Vagina (tissue), 2 donors: ENCODE data around the gene HPS5.

Experiments used
- POLR2A ChIP-seq, 2 donors: fragments of 450-650 bp; IDR thresholded peaks; one replicate each; pipeline ENCODE4 v1.6.1; 2017; ENCODE audit warnings: antibody characterized with exemption in 2 of 2, mild to moderate bottlenecking in 2 of 2, moderate library complexity in 2 of 2
- POLR2AphosphoS5 ChIP-seq, 2 donors: sonication (generic); formaldehyde crosslinking; IDR thresholded peaks; one replicate each; pipeline ENCODE4 v1.9.0; 2017; ENCODE audit warnings: antibody characterized with exemption in 2 of 2, mild to moderate bottlenecking in 2 of 2, low read depth in 1 of 2; ENCODE audit not compliant: insufficient read depth in 1 of 2

- TF ChIP-seq POLR2A (IDR thresholded peaks at IDR 0.05), result no peak
- TF ChIP-seq POLR2AphosphoS5 (IDR thresholded peaks at IDR 0.05; ENCODE audit: insufficient read depth in 1 of 2, low read depth in 1 of 2), result no peak
These were observed 82.3 kb downstream of the HPS5 start for GRCh38 chr11:18239655-18240054.
